ENCODE data around the gene CYTH1.

Gene CYTH1

GRCh38 chr17:78648293-78648692, 133.8 kb downstream of the CYTH1 start:
- no peak for DNase-seq (ENCODE audit: low read depth)
- TF ChIP-seq, protein P1, sequence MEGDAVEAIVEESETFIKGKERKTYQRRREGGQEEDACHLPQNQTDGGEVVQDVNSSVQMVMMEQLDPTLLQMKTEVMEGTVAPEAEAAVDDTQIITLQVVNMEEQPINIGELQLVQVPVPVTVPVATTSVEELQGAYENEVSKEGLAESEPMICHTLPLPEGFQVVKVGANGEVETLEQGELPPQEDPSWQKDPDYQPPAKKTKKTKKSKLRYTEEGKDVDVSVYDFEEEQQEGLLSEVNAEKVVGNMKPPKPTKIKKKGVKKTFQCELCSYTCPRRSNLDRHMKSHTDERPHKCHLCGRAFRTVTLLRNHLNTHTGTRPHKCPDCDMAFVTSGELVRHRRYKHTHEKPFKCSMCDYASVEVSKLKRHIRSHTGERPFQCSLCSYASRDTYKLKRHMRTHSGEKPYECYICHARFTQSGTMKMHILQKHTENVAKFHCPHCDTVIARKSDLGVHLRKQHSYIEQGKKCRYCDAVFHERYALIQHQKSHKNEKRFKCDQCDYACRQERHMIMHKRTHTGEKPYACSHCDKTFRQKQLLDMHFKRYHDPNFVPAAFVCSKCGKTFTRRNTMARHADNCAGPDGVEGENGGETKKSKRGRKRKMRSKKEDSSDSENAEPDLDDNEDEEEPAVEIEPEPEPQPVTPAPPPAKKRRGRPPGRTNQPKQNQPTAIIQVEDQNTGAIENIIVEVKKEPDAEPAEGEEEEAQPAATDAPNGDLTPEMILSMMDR (conservative IDR thresholded peaks at IDR 0.05; ENCODE audit: low read length) = no peak
- no peak overlapping the region for H3K4me3 ChIP-seq (ENCODE audit: low read length)

DNA sequence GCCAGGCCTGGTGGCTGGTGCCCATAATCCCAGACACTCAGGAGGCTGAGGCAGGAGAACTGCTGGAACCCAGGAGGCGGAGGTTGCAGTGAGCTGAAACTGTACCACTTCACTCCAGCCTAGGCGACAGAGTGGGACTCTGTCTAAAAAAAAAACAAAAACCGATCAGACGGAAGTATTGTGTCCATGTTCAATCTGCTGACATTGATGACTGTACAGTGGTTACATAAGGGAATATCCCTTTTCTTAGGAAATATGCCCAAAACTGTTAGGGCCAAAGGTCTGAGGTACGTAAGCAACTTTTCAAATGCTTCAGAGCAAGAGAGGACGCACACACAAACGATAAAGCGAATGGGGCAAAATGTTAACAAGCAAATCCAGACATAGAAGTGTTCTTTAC, 135.0 kb downstream of the CYTH1 start:
- no peak overlapping the region for H3K4me3 ChIP-seq (ENCODE audit: low read length)
- TF ChIP-seq, protein P1 (conservative IDR thresholded peaks at IDR 0.05; ENCODE audit: low read length) = no peak
- DNase-seq (ENCODE audit: low read depth) = no peak

- TF ChIP-seq, protein P1 (conservative IDR thresholded peaks at IDR 0.05; ENCODE audit: low read length) = no peak
- no peak overlapping the region for H3K4me3 ChIP-seq (ENCODE audit: low read length)
- DNase-seq (ENCODE audit: low read depth) = no peak
These were observed 136.4 kb downstream of the CYTH1 start for GRCh38 chr17:78645421-78646295.

GRCh38 chr17:78644931-78645351, 137.1 kb downstream of the CYTH1 start:
- TF ChIP-seq, protein P1 (conservative IDR thresholded peaks at IDR 0.05; ENCODE audit: low read length) = no peak
- H3K4me3 ChIP-seq (ENCODE audit: low read length) = no peak overlapping the region
- DNase-seq (ENCODE audit: low read depth) = no peak

DNA sequence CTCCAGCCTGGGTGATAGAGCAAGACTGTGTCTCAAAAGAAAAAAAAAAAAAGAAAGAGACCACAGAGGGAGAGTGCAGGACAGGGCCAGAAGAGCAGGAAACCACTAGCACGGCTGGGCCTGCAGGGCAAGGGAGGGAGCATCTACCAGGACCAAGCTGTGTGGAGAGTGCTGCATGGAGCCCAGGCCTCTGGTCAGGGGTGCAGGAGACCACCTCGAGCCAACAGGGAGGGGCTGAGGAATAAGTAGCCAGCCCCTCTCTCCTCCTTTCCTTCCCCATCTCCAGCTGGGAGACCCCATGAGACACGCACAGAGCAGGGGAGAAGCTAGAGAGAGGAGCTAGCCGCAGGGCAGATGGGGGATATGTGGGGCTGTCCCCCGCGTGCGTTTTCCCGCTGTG, 137.8 kb downstream of the CYTH1 start:
- DNase-seq (ENCODE audit: low read depth) = no peak
- H3K4me3 ChIP-seq (ENCODE audit: low read length) = no peak overlapping the region
- TF ChIP-seq, protein P1 (conservative IDR thresholded peaks at IDR 0.05; ENCODE audit: low read length) = no peak

DNA sequence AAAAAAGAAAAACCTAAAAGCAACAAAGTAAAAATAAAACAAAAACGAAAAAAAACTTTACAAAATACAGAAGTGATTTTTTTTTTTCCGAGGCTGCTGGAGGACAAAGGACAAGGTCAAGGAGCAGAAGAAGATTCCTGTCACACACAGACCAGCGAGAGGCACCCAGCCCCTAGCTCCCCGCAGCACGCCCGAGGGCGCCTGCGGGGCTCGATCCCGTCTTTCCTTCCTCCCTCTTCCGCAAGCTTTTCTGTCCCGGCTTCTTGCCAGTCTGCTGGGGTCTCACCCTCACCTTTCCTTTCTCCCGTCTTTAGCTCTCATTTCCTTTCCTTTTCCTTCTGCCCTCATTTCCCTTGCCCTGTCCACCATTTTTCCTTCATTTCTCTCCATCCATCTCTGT, 138.7 kb downstream of the CYTH1 start:
- no peak overlapping the region for H3K4me3 ChIP-seq (ENCODE audit: low read length)
- TF ChIP-seq, protein P1 (conservative IDR thresholded peaks at IDR 0.05; ENCODE audit: low read length) = no peak
- no peak for DNase-seq (ENCODE audit: low read depth)

GRCh38 chr17:78642707-78643106, 139.4 kb downstream of the CYTH1 start:
- TF ChIP-seq, protein P1 (conservative IDR thresholded peaks at IDR 0.05; ENCODE audit: low read length) = no peak
- DNase-seq (ENCODE audit: low read depth) = no peak
- H3K4me3 ChIP-seq (ENCODE audit: low read length) = no peak overlapping the region
